ENCODE measurements around the gene DUS3L.
"Not testable (repeated sequence)": the region's sequence is repeated elsewhere in the genome, so short reads cannot be mapped to it uniquely, and the experiment has no call there.

DUS3L gene

DNA sequence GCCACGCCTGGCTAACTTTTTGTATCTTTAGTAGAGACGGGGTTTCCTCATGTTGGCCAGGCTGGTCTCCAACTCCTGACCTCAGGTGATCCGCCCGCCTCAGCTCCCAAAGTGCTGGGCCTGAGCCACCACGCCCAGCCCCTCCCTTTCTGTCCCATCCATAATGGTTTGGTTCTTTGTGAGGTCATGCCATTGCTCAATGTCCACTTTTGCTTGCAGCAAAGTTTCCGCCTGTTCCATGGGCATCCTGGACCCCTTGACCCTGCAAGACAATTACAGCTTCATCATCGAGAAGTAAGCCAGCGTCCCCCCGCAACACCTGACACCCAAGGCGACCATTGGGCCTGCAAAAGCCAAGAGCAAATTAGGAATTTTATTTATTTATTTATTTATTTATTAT lies 23.0 kb downstream of the DUS3L start:
- DNase-seq = no peak

DNA sequence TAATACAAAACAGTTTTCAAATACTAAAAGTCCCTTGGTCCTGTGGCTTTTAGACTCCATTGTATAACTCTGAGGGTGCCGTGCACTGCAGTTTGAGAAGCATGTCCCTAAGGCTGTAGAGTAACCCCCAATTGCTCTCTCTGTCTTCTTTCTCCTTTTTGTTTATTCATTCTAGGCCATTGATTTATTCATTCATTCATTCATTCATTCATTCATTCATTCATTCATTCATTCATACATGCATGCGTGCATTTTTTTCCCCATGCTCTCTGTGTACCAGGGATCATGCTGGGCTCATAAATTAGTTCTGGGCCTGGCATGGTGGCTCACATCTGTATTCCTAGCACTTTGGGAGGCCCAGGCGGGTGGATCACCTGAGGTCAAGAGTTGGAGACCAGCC lies 25.7 kb downstream of the DUS3L start:
- DNase-seq = no peak

DNA sequence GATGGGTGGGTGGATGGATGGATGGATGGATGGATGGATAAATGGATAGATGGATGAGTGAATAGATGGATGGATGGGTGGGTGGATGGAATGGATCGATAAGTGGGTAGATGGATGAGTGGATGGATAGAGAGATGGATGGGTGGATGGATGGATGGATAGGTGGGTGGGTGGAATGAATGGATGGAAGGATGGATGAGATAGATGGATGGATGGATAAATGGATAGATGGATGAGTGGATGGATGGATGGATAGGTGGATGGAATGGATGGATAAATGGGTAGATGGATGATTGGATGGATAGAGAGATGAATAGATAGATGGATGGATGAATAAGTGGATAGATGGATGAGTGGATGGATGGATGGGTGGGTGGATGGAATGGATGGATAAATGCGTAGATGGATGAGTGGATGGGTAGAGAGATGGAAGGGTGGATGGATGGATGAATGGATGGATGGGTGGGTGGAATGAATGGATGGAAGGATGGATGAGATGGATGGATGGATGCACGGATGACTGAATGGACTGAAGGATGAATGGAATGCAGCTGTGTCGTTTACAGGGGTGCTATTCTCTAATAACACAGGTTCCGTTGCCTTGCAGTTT lies 28.2 kb downstream of the DUS3L start:
- DNase-seq = no peak

- DNase-seq = no peak
These were observed 37.2 kb downstream of the DUS3L start for GRCh38 chr19:5753743-5754142.

DNA sequence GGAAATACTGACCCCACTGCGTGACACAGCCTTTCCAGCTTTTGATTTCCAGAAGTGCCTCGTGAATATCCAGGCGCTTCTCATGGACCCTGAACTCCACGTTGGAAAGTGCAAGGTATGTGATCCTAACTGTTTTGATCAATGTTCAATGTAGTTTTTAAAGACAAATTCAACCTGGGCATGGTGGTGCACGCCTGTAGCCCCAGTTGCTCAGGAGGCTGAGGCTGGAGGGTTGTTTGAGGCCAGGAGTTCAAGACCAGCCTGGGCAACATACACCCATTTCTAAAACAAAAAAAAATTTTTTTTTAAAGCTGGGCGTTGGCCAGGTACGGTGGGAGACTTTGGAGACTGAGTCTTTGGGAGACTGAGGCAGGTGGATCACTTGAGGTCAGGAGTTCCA lies 39.3 kb downstream of the DUS3L start:
- DNase-seq = no peak

- no peak for DNase-seq
These were observed 41.5 kb downstream of the DUS3L start for GRCh38 chr19:5749505-5749904.

- not testable (repeated sequence) for DNase-seq
These were observed 42.0 kb downstream of the DUS3L start for GRCh38 chr19:5748920-5749319.

- DNase-seq = not testable (repeated sequence)
These were observed 46.0 kb downstream of the DUS3L start for GRCh38 chr19:5744999-5745398.

GRCh38 chr19:5743630-5744029 lies 47.3 kb downstream of the DUS3L start:
- no peak for DNase-seq

- DNase-seq = no peak
These were observed 48.9 kb downstream of the DUS3L start for GRCh38 chr19:5742051-5742450.

DNA sequence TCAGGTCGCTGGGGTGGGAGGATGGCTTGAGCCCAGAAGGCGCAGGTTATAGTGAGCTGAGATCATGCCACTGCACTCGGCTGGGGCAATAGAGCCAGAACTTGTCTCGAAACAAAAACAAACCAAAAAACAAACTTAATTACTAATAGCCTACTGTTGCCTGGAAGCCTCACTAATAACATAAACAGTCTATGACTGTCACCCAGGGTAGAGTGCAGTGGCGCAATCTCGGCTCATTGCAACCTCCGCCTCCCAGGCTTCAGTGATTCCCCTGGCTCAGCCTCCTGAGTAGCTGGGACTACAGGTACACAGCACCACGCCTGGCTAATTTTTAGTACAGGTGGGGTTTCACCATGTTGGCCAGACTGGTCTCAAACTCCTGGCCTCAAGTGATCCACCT lies 52.5 kb downstream of the DUS3L start:
- no peak for DNase-seq

All from stimulated activated naive CD4-positive, alpha-beta T cell (primary cell).